Esophagus (tissue), 2 donors: ENCODE results near the gene TNFRSF8. TPM values are rescaled to one million over a fixed set of nuclear protein-coding genes. Genes with fewer than 3 reads are reported as not detected.
A peak's percentile ranks its signal among the peaks of the same experiment; 100 is the strongest.

Experiments
- H3K27ac ChIP-seq, 2 donors: one replicate each; pipeline ENCODE4 v1.5.1; 2013; ENCODE audit warnings: low read depth in 2 of 2, mild to moderate bottlenecking in 2 of 2, inconsistent platforms in 1 of 2, low read length in 1 of 2, moderate library complexity in 1 of 2
- H3K27me3 ChIP-seq, 2 donors: one replicate each; pipeline ENCODE4 v1.6.1; 2013; ENCODE audit warnings: low read length in 2 of 2, control low read depth in 1 of 2, mild to moderate bottlenecking in 1 of 2; ENCODE audit not compliant: insufficient read depth in 2 of 2, control insufficient read depth in 1 of 2
- H3K36me3 ChIP-seq, 2 donors: one replicate each; pipeline ENCODE4 v1.6.1; 2013; ENCODE audit warnings: low read length in 1 of 2; ENCODE audit not compliant: control insufficient read depth in 2 of 2, insufficient read depth in 2 of 2
- H3K4me1 ChIP-seq, 2 donors: one replicate each; pipeline ENCODE4 v1.6.1; 2013; ENCODE audit warnings: low read length in 1 of 2; ENCODE audit not compliant: control insufficient read depth in 2 of 2, insufficient read depth in 2 of 2
- H3K4me3 ChIP-seq, 2 donors: one replicate each; pipeline ENCODE4 v1.5.1; 2013; ENCODE audit warnings: low read length in 2 of 2, mild to moderate bottlenecking in 2 of 2, low read depth in 1 of 2, moderate library complexity in 1 of 2
- H3K9me3 ChIP-seq, 2 donors: one replicate each; pipeline ENCODE4 v1.6.1; 2013; ENCODE audit warnings: mild to moderate bottlenecking in 2 of 2, low read depth in 1 of 2, low read length in 1 of 2, moderate library complexity in 1 of 2; ENCODE audit not compliant: control insufficient read depth in 2 of 2, insufficient read depth in 1 of 2
- WGBS, 2 donors: extraction: QIAGEN DNeasy Blood & Tissue Kit; methylation state at CpG; one replicate each; pipeline ENCODE4 v1.1.7; 2013; 5-methylcytosine and 5-hydroxymethylcytosine counted together
- polyA plus RNA-seq, 2 donors: library from polyadenylated mRNA; stranded (reverse); fragments of 200-250 nt; gene quantifications; one replicate each; pipeline ENCODE4 v1.2.3, GENCODE V29; 2013
- donor health status: healthy with polysubstance abuse.
- donor health status: Bipolar disorder and iron deficiency.

TNFRSF8 gene
- polyA plus RNA-seq, 2 donors: 0.14 TPM

GRCh38 chr1:12150456-12151200 is 87.5 kb downstream of the TNFRSF8 start:
- H3K27ac ChIP-seq: peak overlapping the region; percentile 37 to 69
- H3K27me3 ChIP-seq: no peaks in the 10 kb centered on the region
- H3K4me1 ChIP-seq: peaks cover 2% of the 10 kb centered on the region in 2 donors
- no peaks in the 10 kb centered on the region for H3K36me3 ChIP-seq
- peaks cover 0 to 4% of the 10 kb centered on the region in 2 donors for H3K9me3 ChIP-seq
- no peak overlapping the region for H3K4me3 ChIP-seq
- WGBS, 2 donors: 71 to 74% methylated on average over 9 of the region's 9 CpGs

- H3K9me3 ChIP-seq: peaks cover 0 to 4% of the 10 kb centered on the region in 2 donors
- peaks cover 2% of the 10 kb centered on the region in 2 donors for H3K4me1 ChIP-seq
- no peak overlapping the region for H3K27ac ChIP-seq
- H3K36me3 ChIP-seq: no peaks in the 10 kb centered on the region
- no peaks in the 10 kb centered on the region for H3K27me3 ChIP-seq
- H3K4me3 ChIP-seq: no peak overlapping the region
- WGBS, 2 donors: 96 to 97% methylated on average over 2 of the region's 2 CpGs
These were observed 88.4 kb downstream of the TNFRSF8 start for GRCh38 chr1:12151465-12151864.

- 80 to 82% methylated on average over 7 of the region's 7 CpGs for WGBS, 2 donors
- H3K4me1 ChIP-seq: peaks cover 2% of the 10 kb centered on the region in 2 donors
- H3K9me3 ChIP-seq: peaks cover 0 to 4% of the 10 kb centered on the region in 2 donors
- peak overlapping the region in 1 of 2 donors; percentile 40 for H3K27ac ChIP-seq
- H3K27me3 ChIP-seq: no peaks in the 10 kb centered on the region
- H3K36me3 ChIP-seq: no peaks in the 10 kb centered on the region
- H3K4me3 ChIP-seq: no peak overlapping the region
These were observed 89.2 kb downstream of the TNFRSF8 start for GRCh38 chr1:12152113-12152891.

- 49 to 55% methylated on average over 13 of the region's 13 CpGs for WGBS, 2 donors
- H3K9me3 ChIP-seq: peaks cover 0 to 4% of the 10 kb centered on the region in 2 donors
- no peaks in the 10 kb centered on the region for H3K27me3 ChIP-seq
- no peaks in the 10 kb centered on the region for H3K36me3 ChIP-seq
- H3K4me1 ChIP-seq: peaks cover 2% of the 10 kb centered on the region in 2 donors
- no peak overlapping the region for H3K4me3 ChIP-seq
- H3K27ac ChIP-seq: peak overlapping the region; percentile 40 to 66
These were observed 90.2 kb downstream of the TNFRSF8 start for GRCh38 chr1:12153181-12153785.

GRCh38 chr1:12155328-12155727 is 92.2 kb downstream of the TNFRSF8 start:
- Histone ChIP-seq H3K27ac (no peak overlapping the region), H3K27me3 (no peaks in the 10 kb centered on the region), H3K9me3 (no peaks in the 10 kb centered on the region), H3K4me1 (no peaks in the 10 kb centered on the region), H3K36me3 (no peaks in the 10 kb centered on the region), H3K4me3 (no peak overlapping the region)
- WGBS, 2 donors: 95 to 98% methylated on average over 2 of the region's 2 CpGs

GRCh38 chr1:12157366-12158231 is 94.5 kb downstream of the TNFRSF8 start:
- Histone ChIP-seq H3K36me3 (no peaks in the 10 kb centered on the region), H3K4me3 (no peak overlapping the region), H3K4me1 (peaks cover 0 to 11% of the 10 kb centered on the region in 2 donors), H3K9me3 (no peaks in the 10 kb centered on the region), H3K27me3 (no peaks in the 10 kb centered on the region), H3K27ac (no peak overlapping the region)
- WGBS, 2 donors: 46 to 48% methylated on average over 10 of the region's 10 CpGs

GRCh38 chr1:12158357-12159092 is 95.4 kb downstream of the TNFRSF8 start:
- 68 to 69% methylated on average over 22 of the region's 22 CpGs for WGBS, 2 donors
- Histone ChIP-seq H3K27ac (no peak overlapping the region), H3K4me1 (peaks cover 0 to 13% of the 10 kb centered on the region in 2 donors)

GRCh38 chr1:12159816-12160215 is 96.7 kb downstream of the TNFRSF8 start:
- Histone ChIP-seq H3K27me3 (no peaks in the 10 kb centered on the region), H3K9me3 (no peaks in the 10 kb centered on the region), H3K27ac (no peak overlapping the region), H3K4me3 (no peak overlapping the region), H3K36me3 (no peaks in the 10 kb centered on the region), H3K4me1 (peaks cover 0 to 14% of the 10 kb centered on the region in 2 donors)
- WGBS, 2 donors: 83 to 89% methylated on average over 7 of the region's 7 CpGs

More at GRCh38 chr1:12158357-12159092, 95.4 kb downstream of the TNFRSF8 start:
- Histone ChIP-seq H3K36me3 (no peaks in the 10 kb centered on the region), H3K27me3 (no peaks in the 10 kb centered on the region), H3K9me3 (no peaks in the 10 kb centered on the region), H3K4me3 (no peak overlapping the region)
